Hypothalamus (tissue), 51 donors: ENCODE data around the gene YAP1.

Experiments
- DNase-seq, 51 donors: peaks; one replicate each; lab custom pipeline; 2025; lab: John Stamatoyannopoulos, UW

The YAP1 gene

DNA sequence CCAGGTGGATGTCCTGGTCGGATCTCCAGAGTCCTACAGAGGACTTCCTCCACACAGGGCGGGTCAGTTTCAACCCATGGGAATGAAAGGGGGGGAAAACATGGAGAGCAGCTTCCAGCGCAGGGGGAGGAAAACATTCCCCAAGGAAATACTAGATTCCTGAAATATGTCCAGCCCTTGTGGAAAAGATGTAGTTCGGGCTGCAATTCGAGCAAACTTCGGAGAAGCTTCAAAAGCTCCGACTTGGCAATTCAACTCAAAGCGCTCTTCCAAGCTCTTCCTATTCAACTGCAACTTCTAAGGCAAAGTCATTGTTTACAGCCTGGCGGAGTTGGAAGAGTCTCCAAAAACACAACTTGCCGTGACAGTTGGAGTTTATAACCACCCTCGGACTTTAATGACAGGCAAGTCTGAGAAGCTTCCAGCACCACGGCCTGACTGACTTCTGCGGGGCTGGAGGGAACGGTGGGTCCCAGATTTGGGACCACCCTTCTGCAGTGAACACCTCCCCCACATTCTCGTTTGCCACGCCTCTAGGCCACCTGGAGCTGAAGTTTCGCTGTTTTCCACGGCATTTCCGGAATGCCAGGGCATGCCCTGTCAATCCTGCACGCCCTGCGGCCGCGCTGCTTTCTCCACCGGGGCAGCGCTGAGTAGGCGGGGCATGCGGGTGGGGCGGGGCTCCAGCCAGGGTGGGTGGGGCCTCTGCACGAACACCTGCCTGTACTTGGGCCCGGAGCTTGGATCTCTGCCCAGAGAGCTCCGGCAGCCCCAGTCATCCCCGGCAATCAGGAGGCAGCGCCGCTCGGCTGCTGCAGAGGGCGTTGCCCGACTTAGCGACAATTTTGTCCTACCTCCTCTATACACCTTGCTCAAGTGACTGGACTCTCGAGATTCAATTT lies 158.1 kb downstream of the YAP1 start:
- peak in 24 of 51 donors; percentile 5 to 61 (median 24) for DNase-seq

- DNase-seq, result no peak
Observed at GRCh38 chr11:102268985-102269470, 158.8 kb downstream of the YAP1 start.

GRCh38 chr11:102269927-102270326 lies 159.7 kb downstream of the YAP1 start:
- DNase-seq, result no peak

- DNase-seq, result no peak
Observed at GRCh38 chr11:102272047-102272824, 162.0 kb downstream of the YAP1 start.

GRCh38 chr11:102274628-102275027 lies 164.4 kb downstream of the YAP1 start:
- DNase-seq, result no peak

GRCh38 chr11:102276362-102276761 lies 166.1 kb downstream of the YAP1 start:
- DNase-seq, result no peak

DNA sequence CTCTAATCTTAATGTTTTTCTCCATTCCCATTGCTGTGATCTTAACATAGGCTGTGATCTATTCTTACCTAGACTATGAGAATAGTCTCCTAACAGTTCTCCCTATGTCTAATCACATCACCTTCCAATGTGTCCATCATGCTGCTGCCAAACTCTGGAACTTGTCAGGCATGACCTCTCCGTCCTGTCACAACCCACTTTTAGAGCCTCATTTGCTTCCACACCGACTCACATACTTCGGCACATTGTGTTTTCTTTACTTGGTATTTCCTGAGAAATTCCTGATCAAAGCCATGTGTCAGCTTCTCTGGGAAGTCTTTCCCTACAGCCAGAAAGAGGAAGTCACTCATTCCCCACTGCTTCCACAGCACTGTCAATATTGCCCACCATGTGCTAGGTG lies 166.5 kb downstream of the YAP1 start:
- no peak for DNase-seq

DNA sequence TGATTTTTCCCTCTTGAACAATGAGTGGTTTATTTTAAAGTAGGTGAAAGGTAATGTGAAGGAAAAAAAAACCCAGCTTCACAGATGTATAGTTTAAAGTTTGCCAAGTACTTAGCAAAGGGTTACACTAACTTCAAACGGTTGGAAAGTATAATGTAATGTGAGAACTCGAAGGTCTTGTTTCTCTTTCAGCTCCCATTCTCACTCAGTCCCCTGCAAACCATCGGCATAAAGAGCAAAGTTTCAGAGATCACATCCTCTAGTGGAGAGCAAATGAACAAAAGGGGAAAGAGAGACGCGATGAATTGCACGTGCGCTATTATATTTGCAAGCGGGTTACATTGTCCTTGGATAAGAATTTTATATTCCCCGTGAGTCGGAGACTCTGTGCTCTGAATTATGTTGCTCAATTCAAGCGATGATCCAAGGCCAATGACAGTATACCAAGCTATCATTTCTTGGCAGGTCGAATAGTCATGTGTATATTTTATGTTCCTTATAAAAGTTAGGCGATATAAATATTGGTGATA lies 169.5 kb downstream of the YAP1 start:
- DNase-seq, result no peak

DNA sequence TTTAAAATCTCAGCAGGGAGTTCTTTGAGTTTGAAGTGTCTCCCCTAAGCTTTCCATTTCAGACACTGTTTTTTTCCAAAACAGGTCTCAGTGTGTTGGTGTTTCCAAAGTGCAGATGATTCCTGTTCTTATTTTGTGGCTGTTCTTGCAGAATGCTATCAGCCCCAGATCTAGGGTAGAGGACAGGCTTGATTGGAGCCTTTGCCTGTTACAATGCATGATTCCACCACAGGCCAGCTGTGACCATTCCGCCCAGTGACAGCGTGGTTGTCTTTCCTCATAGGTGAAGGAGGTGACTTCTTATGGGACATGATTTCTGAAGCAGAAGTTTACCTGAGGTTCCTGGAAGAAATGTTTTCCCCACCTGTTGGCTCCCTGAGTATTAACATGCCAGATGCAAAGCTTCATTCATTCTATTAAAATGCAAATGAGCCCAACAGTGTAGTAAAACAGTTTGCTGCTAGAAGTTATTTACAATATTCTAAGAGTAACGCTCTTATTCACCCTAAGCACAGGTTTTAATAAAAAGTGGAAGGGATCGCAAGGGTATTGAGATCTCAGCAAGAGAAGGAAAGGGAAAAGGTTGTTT lies 170.1 kb downstream of the YAP1 start:
- DNase-seq, result no peak
